ENCODE results near the gene GTPBP1.

GTPBP1 gene

GRCh38 chr22:38704654-38705234, 1.0 kb upstream of the GTPBP1 start:
- no peak for DNase-seq

DNA sequence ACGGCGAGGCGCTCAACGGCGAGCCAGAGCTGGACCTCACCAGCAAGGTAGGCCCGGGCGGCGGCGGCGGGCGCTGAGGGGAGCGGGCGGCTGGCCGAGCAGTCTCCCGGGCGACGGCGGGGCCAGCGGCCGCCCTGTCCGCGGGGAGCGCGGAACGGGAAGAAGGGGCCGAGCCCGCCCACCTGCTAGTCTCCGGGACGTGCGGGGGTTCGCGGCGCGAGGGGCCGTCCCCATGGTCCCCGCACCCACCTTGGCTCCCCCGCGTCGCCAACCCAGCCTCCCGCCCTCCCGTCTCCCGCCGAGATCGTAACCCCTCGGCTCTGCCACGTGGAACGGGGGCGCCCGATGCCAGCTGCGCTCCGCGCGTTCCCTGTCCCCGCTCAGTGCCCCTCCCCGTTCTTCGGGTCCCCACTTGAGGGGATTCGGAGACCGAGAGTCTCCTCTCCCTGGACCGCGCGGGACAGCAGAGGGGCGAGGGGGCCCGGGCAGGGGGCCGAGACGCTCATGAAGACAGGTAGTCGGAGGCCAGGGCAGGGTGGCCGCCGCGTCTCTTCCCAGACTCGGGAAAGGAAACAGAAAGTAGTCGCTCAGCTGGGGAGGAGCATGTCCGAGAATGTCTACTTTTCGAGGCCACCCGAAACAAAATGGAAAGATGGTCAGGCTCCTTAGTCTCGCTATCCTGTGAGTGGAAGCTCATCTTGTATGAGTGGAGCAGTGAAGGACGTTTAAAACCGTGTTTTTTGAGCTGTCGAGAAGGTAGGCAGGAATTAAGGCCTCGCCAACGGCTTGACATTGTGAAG, 557 bp downstream of the GTPBP1 start:
- DNase-seq, result no peak

- DNase-seq, result no peak
Observed at GRCh38 chr22:38706901-38707195, 1.1 kb downstream of the GTPBP1 start.

GRCh38 chr22:38707346-38707745, 1.6 kb downstream of the GTPBP1 start:
- DNase-seq, result no peak

GRCh38 chr22:38707984-38708383, 2.2 kb downstream of the GTPBP1 start:
- DNase-seq, result no peak

DNA sequence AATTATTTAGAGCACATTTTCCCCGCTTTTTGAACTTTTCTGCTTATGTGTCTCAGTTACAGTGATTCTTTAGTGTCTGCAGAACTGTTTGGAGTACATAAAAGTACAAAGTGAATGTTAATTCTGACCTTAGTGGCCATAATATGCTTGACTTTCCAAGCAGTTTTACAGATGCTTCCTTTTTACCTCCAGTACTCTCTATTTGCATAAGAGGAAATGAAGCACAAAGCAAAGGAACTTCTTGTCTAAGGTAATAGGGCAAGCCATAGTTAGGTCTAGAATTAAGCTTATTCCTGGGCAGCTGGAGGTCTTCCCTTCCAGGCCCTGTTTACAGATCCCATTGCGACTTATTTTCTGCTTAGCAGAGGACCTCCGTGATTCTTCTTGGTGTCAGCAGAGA, 3.6 kb downstream of the GTPBP1 start:
- no peak for DNase-seq

GRCh38 chr22:38710351-38710750, 4.6 kb downstream of the GTPBP1 start:
- DNase-seq, result no peak

GRCh38 chr22:38710866-38711265, 5.1 kb downstream of the GTPBP1 start:
- no peak for DNase-seq

GRCh38 chr22:38712486-38713207, 6.9 kb downstream of the GTPBP1 start:
- DNase-seq, result no peak

GRCh38 chr22:38713921-38714320, 8.2 kb downstream of the GTPBP1 start:
- no peak for DNase-seq

GRCh38 chr22:38715176-38715764, 9.5 kb downstream of the GTPBP1 start:
- DNase-seq, result no peak

DNA sequence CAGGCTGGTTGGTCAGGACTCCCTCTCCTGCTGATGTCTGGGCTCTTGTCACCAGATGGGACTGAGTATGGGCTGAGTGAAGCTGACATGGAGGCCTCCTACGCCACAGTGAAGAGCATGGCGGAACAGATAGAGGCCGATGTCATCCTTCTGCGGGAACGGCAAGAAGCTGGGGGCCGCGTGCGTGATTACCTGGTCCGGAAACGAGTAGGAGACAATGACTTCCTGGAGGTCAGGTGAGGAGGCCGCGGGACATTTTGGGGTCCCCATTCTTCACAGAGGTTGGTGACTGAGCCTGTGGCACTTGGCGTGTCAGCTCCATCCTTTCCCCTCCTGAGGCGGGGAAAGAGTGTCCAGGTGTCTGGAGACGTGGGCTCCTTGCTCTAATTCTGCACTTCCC, 10.1 kb downstream of the GTPBP1 start:
- DNase-seq, result no peak

GRCh38 chr22:38716271-38716670, 10.5 kb downstream of the GTPBP1 start:
- no peak for DNase-seq

DNA sequence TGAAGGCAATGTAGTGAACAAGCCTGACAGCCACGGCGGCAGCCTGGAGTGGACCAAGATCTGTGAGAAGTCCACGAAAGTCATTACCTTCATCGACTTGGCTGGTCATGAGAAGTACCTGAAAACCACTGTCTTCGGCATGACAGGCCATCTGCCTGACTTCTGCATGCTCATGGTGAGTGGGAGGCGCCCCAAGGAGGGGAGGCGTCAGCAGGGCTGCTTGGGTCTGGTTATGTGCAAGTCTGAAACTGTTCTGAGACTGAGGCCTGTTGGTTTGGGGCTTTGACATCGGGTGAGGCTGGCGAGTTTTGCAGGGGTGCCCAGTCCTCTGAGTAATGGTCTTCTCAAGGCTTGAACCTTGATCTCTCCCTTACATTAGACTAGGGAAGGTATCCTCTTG, 11.1 kb downstream of the GTPBP1 start:
- DNase-seq, result no peak

DNA sequence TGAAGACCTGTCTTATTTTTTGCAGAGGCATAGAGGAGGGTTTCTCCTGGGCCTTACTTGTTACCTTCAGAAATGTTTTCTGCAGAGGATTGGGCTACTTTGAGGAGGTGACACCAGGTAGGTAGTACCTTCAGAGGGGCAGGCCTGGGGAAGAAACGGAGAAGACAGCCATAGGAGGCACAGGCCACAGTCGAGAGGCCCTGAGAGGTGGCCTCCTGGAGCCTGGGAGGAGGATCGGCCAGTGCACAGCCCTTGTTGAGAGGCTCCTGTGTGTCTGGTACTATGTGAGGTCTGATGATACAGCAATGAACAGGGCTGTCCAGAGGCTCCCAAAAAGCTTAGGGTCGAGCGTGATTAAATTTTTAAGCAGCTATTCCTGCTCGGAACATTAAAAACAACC, 11.5 kb downstream of the GTPBP1 start:
- DNase-seq, result no peak

DNA sequence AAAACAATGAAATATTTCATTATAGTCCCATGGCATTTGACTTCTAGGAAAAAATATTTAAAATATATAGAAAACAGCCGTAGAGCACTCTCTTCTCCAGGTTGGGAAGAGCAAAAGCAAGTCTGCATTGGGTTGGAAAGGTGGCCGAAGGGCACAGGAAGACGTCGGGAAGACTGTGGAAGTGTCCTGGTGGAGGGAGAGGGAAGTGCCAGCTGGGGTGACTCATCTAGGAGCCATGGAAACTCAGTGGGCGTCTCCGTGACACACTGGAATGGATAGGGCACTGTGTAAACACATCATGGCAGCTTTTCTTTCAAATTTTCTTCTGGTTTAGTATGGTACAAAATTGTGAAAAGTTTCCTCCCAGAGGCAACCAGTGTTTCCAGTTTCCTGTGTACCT, 12.7 kb downstream of the GTPBP1 start:
- DNase-seq, result no peak

- DNase-seq, result no peak
Observed at GRCh38 chr22:38719196-38719595, 13.5 kb downstream of the GTPBP1 start.

DNA sequence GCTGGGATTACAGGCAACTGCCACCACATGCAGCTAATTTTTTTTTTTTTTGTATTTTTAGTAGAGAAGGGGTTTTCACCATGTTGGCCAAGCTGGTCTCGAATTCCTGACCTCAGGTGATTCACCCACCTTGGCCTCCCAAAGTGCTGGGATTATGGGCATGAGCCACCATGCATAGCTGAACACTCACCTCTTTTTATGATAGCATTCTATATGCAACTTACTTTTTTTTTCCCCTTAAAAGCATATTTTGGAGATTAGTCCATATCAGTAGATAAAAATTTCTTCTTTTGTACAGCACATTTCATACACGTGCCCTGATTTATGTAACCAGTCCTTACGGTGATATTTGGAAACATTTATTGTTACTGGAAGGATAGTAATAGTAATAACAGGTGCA, 14.6 kb downstream of the GTPBP1 start:
- no peak for DNase-seq

DNA sequence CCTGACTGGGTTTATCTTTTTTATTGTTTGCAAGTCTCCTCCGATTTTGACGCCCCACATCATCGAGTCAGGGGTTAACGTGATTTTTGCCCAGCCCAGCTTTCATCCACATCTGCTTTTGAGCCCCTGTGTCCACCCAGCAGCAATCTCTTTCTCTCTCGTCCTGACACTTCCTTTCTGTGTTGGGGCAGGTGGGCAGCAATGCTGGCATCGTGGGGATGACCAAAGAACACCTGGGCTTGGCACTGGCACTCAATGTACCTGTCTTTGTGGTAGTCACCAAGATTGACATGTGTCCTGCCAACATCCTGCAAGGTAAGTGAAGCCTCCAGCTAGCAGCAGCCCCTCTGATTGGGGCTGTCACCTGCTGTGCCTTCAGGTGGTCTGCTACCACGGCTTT, 15.8 kb downstream of the GTPBP1 start:
- no peak for DNase-seq

GRCh38 chr22:38724176-38724575, 18.4 kb downstream of the GTPBP1 start:
- DNase-seq, result no peak

- DNase-seq, result no peak
Observed at GRCh38 chr22:38724926-38725571, 19.3 kb downstream of the GTPBP1 start.

DNA sequence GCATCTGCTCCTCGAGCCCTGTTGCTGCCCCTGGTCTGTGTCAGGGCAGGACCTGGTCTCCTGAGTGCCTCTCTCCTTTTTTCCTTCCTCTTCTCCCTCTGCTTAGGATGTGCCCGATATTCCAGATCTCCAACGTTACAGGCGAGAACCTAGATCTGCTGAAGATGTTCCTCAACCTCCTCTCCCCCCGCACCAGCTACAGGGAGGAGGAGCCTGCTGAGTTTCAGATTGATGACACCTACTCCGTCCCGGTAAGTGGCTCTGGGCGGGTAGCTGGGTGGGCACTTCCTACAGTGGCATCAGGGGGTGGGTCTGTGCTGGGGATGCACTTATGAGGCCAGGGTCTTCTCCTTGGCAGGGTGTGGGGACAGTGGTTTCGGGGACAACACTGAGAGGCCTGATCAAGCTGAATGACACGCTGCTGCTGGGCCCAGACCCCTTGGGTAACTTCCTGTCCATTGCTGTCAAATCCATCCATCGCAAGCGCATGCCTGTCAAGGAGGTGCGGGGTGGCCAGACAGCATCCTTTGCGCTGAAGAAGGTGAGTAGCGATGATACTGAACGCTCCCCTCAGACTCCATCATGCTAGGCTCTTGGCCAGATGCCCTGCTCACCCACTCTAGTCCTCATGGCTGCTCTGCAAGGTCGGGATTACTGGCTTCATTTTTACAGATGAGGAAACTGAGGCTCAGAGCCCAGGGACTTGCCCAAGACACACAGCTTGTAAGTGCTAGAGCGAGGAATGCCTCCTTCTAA, 20.3 kb downstream of the GTPBP1 start:
- DNase-seq, result no peak

GRCh38 chr22:38727123-38727522, 21.4 kb downstream of the GTPBP1 start:
- DNase-seq, result no peak

All from NCI-H526 treated with DMSO at 0.1 percent for 48 hours (cell line).